ENCODE measurements around the gene DCLRE1B. TPM values are rescaled to one million over a fixed set of nuclear protein-coding genes. Genes with fewer than 3 reads are reported as not detected.

Gene DCLRE1B
- total RNA-seq, 4 donors from 2014 or later = 1.4 to 3.3 (median 1.7) TPM

- no peak overlapping the region for H3K27ac ChIP-seq
- in situ Hi-C loops (cut with MboI; ENCODE audit: low sequenced_read_pairs in 4 of 4) = no loop called here
- no peak for ATAC-seq
These were observed 46.7 kb upstream of the DCLRE1B start for GRCh38 chr1:113858418-113858817.

GRCh38 chr1:113858982-113859381 is 46.1 kb upstream of the DCLRE1B start:
- intact Hi-C loops (cut with DNase I; ENCODE audit: low total_unique reads) (no loop called here), in situ Hi-C loops (cut with MboI; ENCODE audit: low sequenced_read_pairs in 4 of 4) (no loop called here)
- no peak overlapping the region for H3K27ac ChIP-seq
- no peak for ATAC-seq
- no peaks in the 10 kb centered on the region for H3K27me3 ChIP-seq
- H3K9me3 ChIP-seq = no peaks in the 10 kb centered on the region
- no peak for TF ChIP-seq CTCF (IDR thresholded peaks at IDR 0.05 in 4 of 5, conservative IDR thresholded peaks at IDR 0.05 in 1 of 5)
- no peak for TF ChIP-seq POLR2A (IDR thresholded peaks at IDR 0.05)
- H3K4me1 ChIP-seq = no peaks in the 10 kb centered on the region
- H3K4me3 ChIP-seq = no peak overlapping the region
- no peaks in the 10 kb centered on the region for H3K36me3 ChIP-seq
- DNase-seq = no peak

More at GRCh38 chr1:113858418-113858817, 46.7 kb upstream of the DCLRE1B start:
- Histone ChIP-seq H3K9me3 (no peaks in the 10 kb centered on the region), H3K4me1 (no peaks in the 10 kb centered on the region), H3K27me3 (no peaks in the 10 kb centered on the region), H3K4me3 (no peak overlapping the region), H3K36me3 (no peaks in the 10 kb centered on the region)
- intact Hi-C loops (cut with DNase I; ENCODE audit: low total_unique reads) = no loop called here
- TF ChIP-seq CTCF (IDR thresholded peaks at IDR 0.05 in 4 of 5, conservative IDR thresholded peaks at IDR 0.05 in 1 of 5) (no peak), POLR2A (IDR thresholded peaks at IDR 0.05) (no peak)
- DNase-seq = no peak

GRCh38 chr1:113859478-113860175 is 45.5 kb upstream of the DCLRE1B start:
- ATAC-seq = no peak
- no peak overlapping the region for H3K4me3 ChIP-seq

GRCh38 chr1:113860891-113861290 is 44.2 kb upstream of the DCLRE1B start:
- H3K4me1 ChIP-seq = no peaks in the 10 kb centered on the region
- ATAC-seq = no peak
- H3K36me3 ChIP-seq = no peaks in the 10 kb centered on the region
- no peak overlapping the region for H3K4me3 ChIP-seq
- intact Hi-C loops (cut with DNase I; ENCODE audit: low total_unique reads) = no loop called here
- no peak overlapping the region for H3K27ac ChIP-seq
- no peak for TF ChIP-seq POLR2A (IDR thresholded peaks at IDR 0.05)
- no peaks in the 10 kb centered on the region for H3K27me3 ChIP-seq
- DNase-seq = no peak
- no peaks in the 10 kb centered on the region for H3K9me3 ChIP-seq
- in situ Hi-C loops (cut with MboI; ENCODE audit: low sequenced_read_pairs in 4 of 4) = no loop called here

More at GRCh38 chr1:113859478-113860175, 45.5 kb upstream of the DCLRE1B start:
- no peak for DNase-seq
- H3K4me1 ChIP-seq = no peaks in the 10 kb centered on the region
- H3K27ac ChIP-seq = no peak overlapping the region
- no peaks in the 10 kb centered on the region for H3K36me3 ChIP-seq
- intact Hi-C loops (cut with DNase I; ENCODE audit: low total_unique reads) (no loop called here), in situ Hi-C loops (cut with MboI; ENCODE audit: low sequenced_read_pairs in 4 of 4) (no loop called here)
- no peak for TF ChIP-seq CTCF (IDR thresholded peaks at IDR 0.05 in 4 of 5, conservative IDR thresholded peaks at IDR 0.05 in 1 of 5)
- no peaks in the 10 kb centered on the region for H3K9me3 ChIP-seq
- no peaks in the 10 kb centered on the region for H3K27me3 ChIP-seq

- no peak overlapping the region for H3K4me3 ChIP-seq
- H3K4me1 ChIP-seq = no peaks in the 10 kb centered on the region
- ATAC-seq (no peak), DNase-seq (no peak)
- intact Hi-C loops (cut with DNase I; ENCODE audit: low total_unique reads) = no loop called here
- H3K27me3 ChIP-seq = no peaks in the 10 kb centered on the region
- in situ Hi-C loops (cut with MboI; ENCODE audit: low sequenced_read_pairs in 4 of 4) = no loop called here
- no peak overlapping the region for H3K27ac ChIP-seq
- no peaks in the 10 kb centered on the region for H3K36me3 ChIP-seq
- no peak for TF ChIP-seq POLR2A (IDR thresholded peaks at IDR 0.05)
- TF ChIP-seq CTCF (IDR thresholded peaks at IDR 0.05 in 4 of 5, conservative IDR thresholded peaks at IDR 0.05 in 1 of 5) = no peak
- no peaks in the 10 kb centered on the region for H3K9me3 ChIP-seq
These were observed 43.5 kb upstream of the DCLRE1B start for GRCh38 chr1:113861641-113862040.
